ENCODE measurements around the gene ZW10. TPM values are rescaled to one million over a fixed set of nuclear protein-coding genes. Genes with fewer than 3 reads are reported as not detected.
"Not testable (repeated sequence)": the region's sequence is repeated elsewhere in the genome, so short reads cannot be mapped to it uniquely, and the experiment has no call there.

Gene ZW10
- total RNA-seq, 4 donors from 2014 or later = 11.3 to 14.5 (median 12.8) TPM

GRCh38 chr11:113796663-113797259 lies 23.3 kb upstream of the ZW10 start:
- Histone ChIP-seq H3K4me1 (no peaks in the 10 kb centered on the region), H3K36me3 (peaks cover 0 to 20% of the 10 kb centered on the region in 2 donors), H3K27me3 (no peaks in the 10 kb centered on the region), H3K9me3 (no peaks in the 10 kb centered on the region), H3K27ac (no peak overlapping the region), H3K4me3 (replicated peaks in 1 of 3) (no peak overlapping the region)
- WGBS, 2 donors = 76 to 78% methylated on average over 3 of the region's 3 CpGs
- peak in 1 of 2 donors; percentile 8 for DNase-seq
- intact Hi-C loops (cut with DNase I) = no loop called here
- TF ChIP-seq POLR2A (IDR thresholded peaks at IDR 0.05) (no peak), CTCF (IDR thresholded peaks at IDR 0.05) (peak in 4 of 6 experiments; percentile 32 to 66 (median 42))

GRCh38 chr11:113789675-113790320 lies 16.3 kb upstream of the ZW10 start:
- 79 to 83% methylated on average over 32 to 34 of the region's 35 CpGs for WGBS, 2 donors
- intact Hi-C loops (cut with DNase I) = no loop called here
- no peak for TF ChIP-seq CTCF (IDR thresholded peaks at IDR 0.05)
- no peak for TF ChIP-seq POLR2A (IDR thresholded peaks at IDR 0.05)
- no peak overlapping the region for H3K4me3 ChIP-seq (replicated peaks in 1 of 3)
- no peaks in the 10 kb centered on the region for H3K9me3 ChIP-seq
- no peaks in the 10 kb centered on the region for H3K27me3 ChIP-seq
- H3K27ac ChIP-seq = no peak overlapping the region
- H3K36me3 ChIP-seq = no peaks in the 10 kb centered on the region
- H3K4me1 ChIP-seq = no peaks in the 10 kb centered on the region
- DNase-seq = no peak

- intact Hi-C loops (cut with DNase I); DNase-seq; H3K4me1 ChIP-seq; H3K36me3 ChIP-seq; H3K27ac ChIP-seq; H3K4me3 ChIP-seq (replicated peaks in 1 of 3); H3K9me3 ChIP-seq; H3K27me3 ChIP-seq: not testable (repeated sequence)
- WGBS, 2 donors = 80 to 87% methylated on average over 22 of the region's 22 CpGs
Measured at GRCh38 chr11:113789016-113789415, 15.5 kb upstream of the ZW10 start.

GRCh38 chr11:113782134-113782533 lies 8.6 kb upstream of the ZW10 start:
- 76 to 91% methylated on average over 1 of the region's 1 CpG for WGBS, 2 donors
- Histone ChIP-seq H3K4me1 (no peaks in the 10 kb centered on the region), H3K9me3 (no peaks in the 10 kb centered on the region), H3K36me3 (no peaks in the 10 kb centered on the region), H3K4me3 (replicated peaks in 1 of 3) (no peak overlapping the region), H3K27me3 (no peaks in the 10 kb centered on the region), H3K27ac (no peak overlapping the region)
- intact Hi-C loops (cut with DNase I) = no loop called here
- DNase-seq = no peak
- TF ChIP-seq CTCF (IDR thresholded peaks at IDR 0.05) (no peak), POLR2A (IDR thresholded peaks at IDR 0.05) (no peak)

GRCh38 chr11:113781682-113782081 lies 8.2 kb upstream of the ZW10 start:
- intact Hi-C loops (cut with DNase I) = no loop called here
- H3K27ac ChIP-seq = no peak overlapping the region
- H3K4me1 ChIP-seq = no peaks in the 10 kb centered on the region
- DNase-seq = no peak
- TF ChIP-seq POLR2A (IDR thresholded peaks at IDR 0.05) (no peak), CTCF (IDR thresholded peaks at IDR 0.05) (no peak)
- no peaks in the 10 kb centered on the region for H3K9me3 ChIP-seq
- no peaks in the 10 kb centered on the region for H3K36me3 ChIP-seq
- 55 to 64% methylated on average over 5 of the region's 5 CpGs for WGBS, 2 donors
- no peak overlapping the region for H3K4me3 ChIP-seq (replicated peaks in 1 of 3)
- no peaks in the 10 kb centered on the region for H3K27me3 ChIP-seq
